GM21360 (cell line): ENCODE data around the gene ZNF808.
A peak's percentile ranks its signal among the peaks of the same experiment; 100 is the strongest.
"Not testable (repeated sequence)": the region's sequence is repeated elsewhere in the genome, so short reads cannot be mapped to it uniquely, and the experiment has no call there.

Experiments
- ATAC-seq: cut with Tn5 transposase; IDR thresholded peaks from one replicate; pipeline ENCODE4 v1.9.1; 2021; ENCODE audit warnings: mild to moderate bottlenecking, moderate library complexity; ENCODE audit not compliant: unreplicated experiment

Gene ZNF808

DNA sequence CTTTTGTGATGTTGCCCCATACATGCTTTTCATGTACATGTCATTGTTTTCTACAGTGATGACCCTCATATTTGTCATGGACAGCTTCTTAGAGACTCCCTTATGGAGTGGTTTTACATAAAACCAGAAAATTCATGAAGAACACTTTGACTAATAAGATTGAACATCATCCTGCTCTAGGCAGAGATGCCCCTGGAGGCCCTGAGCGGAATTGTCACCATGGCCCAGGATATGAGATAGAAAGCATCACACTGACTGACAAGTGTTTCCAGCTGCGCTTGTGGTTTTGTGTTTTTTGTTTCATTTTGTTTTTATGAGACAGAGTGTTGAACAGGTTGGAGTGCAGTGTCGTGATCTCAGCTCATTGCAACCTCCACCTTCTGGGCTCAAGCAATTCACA, 64.8 kb downstream of the ZNF808 start:
- no peak for ATAC-seq

DNA sequence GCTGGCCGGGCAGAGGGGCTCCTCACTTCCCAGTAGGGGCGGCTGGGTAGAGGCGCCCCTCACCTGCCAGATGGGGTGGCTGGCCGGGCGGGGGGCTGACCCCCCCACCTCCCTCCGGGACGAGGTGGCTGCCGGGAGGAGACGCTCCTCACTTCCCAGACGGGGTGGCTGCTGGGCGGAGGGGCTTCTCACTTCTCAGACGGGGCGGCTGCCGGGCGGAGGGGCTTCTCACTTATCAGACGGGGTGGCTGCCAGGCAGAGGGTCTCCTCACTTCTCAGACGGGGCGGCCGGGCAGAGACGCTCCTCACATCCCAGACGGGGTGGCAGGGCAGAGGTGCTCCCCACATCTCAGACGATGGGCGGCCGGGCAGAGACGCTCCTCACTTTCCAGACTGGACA, 66.0 kb downstream of the ZNF808 start:
- ATAC-seq = not testable (repeated sequence)

- no peak for ATAC-seq
Measured at GRCh38 chr19:52599241-52599640, 71.8 kb downstream of the ZNF808 start.

DNA sequence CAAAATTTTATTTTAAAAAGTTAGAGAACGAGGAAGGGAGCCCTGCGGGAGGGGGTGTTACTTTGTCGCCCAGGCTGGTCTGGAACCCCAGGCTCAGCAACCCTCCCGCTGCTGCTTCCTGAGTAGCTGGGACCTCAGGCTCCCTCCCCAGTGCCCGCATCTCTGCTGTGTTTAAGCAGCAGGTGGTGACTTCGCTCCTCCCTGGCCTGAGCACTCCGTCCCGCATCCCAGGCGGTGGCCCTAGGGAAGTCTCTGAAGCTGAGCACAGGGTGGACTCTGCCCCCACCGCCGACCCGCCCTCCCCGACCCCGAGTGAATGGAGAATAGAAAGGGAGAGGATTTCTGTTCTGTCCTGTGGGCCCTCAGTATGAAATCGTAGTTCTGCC, 73.2 kb downstream of the ZNF808 start:
- no peak for ATAC-seq

DNA sequence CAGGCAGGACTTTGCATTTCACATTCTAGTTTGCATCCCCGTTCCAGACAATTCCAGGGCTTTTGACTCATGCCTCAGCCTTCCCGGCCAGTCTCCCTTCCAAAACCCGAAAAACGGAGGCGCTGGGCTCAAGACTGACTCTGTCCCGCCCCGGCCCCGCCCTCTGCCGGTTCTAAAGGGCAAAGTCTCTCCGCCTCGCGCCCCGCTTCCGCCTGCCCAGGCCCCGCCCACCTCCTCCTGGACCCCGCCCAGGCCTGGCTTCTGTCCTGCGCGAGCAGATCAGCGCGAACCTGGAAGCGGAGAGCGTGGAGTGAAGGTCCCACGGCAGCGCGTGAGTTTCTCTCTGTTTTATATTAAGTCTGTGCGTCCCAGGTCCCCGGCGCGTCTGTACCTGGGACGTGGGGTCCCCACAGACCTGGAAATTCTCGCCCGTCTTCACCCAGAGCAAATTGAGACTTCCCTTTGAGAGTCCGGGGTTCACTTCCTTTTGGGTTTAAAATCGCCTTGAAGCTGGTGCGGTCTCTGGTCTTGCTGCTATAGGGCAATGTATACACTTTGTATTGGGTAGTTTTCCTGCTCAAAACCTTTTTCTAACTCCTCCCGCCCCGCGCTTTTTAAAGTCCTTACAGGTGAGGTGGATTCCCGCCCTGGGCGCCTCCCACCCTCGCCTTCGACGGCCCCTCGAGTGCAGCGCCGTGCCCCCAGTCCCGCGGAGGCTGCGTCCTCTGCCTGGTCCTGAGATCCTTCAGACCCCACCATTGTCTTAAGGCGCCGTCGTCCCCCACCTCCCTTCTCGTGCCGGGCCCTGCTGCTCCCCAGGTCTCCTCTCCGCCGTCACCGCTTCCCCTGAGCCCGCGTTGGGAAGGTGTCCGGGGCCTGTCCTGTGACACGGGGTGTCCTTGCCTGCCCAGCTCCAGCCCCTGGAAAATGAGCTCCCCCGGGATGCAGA, 73.8 kb downstream of the ZNF808 start:
- ATAC-seq = peak; percentile 89

DNA sequence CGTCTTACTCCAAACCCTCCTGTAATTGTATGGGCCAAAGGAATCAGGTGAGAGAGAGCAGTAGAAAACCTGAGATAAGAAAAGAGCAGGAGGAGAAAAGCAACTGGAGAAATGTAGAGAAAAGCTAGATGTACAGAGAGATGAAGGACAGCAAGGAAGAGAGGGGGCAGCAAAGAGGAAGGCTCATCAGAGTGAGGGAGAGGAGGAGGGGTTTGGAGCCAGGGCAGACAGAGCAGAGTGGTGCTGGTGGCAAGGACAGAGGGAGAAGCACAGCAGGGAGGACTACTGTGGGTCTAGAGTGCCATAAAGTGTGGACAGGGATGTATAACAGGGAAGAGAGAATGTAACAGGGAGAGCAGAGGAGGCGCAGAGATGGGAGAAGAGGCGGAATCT, 74.5 kb downstream of the ZNF808 start:
- not testable (repeated sequence) for ATAC-seq

GRCh38 chr19:52602941-52603340, 75.5 kb downstream of the ZNF808 start:
- no peak for ATAC-seq

GRCh38 chr19:52603558-52604207, 76.2 kb downstream of the ZNF808 start:
- ATAC-seq = no peak
